Measurements from ENCODE around the gene MYO7B.
"Not testable (repeated sequence)": the region's sequence is repeated elsewhere in the genome, so short reads cannot be mapped to it uniquely, and the experiment has no call there.

Gene MYO7B

DNA sequence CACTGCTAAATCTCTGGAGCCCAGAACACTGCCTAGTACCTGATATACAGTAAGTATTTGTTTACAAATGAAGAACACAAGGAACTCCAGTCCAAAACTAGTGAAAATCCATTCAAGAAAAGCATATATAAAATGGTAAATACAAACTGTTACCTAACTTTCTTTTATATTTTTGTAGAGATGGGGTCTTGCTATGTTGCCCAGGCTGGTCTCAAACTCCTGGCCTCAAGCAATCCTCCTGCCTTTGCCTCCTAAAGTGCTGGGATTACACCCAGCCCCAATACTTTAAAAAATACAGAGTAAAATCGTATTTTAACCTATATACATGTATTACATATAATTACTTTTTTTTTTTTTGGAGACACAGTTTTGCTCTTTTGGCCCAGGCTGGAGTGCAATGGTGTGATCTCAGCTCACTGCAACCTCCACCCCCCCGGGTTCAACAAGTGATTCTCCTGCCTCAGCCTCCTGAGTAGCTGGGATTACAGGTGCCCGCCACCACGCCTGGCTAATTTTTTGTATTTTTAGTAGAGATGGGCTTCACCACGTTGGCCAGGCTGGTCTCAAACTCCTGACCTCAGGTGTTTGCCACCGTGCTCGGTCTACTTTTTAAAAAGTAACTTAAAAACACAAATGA lies 11.2 kb upstream of the MYO7B start:
- DNase-seq: not testable (repeated sequence)

DNA sequence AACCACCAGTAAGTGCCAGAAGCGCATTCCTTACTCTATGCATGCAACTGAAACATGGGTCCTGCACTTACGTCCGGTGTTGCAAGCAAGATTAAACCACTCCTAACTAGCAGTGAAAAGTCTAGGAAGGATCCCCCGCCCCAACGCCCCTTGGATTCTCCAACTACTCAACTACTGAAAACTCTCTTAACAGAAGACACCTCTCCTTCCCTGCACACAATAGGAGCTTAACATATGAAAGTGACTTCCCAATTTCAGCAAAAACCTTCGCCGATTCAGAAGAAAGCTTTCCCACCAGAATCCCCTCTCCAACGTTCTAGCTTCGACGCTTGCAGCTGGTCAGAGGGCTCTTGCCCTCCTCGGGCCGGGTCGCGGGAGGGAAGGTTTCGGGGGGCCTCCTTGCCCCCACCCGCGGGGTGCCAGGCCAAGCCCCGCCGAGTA lies 9.8 kb upstream of the MYO7B start:
- no peak for DNase-seq

DNA sequence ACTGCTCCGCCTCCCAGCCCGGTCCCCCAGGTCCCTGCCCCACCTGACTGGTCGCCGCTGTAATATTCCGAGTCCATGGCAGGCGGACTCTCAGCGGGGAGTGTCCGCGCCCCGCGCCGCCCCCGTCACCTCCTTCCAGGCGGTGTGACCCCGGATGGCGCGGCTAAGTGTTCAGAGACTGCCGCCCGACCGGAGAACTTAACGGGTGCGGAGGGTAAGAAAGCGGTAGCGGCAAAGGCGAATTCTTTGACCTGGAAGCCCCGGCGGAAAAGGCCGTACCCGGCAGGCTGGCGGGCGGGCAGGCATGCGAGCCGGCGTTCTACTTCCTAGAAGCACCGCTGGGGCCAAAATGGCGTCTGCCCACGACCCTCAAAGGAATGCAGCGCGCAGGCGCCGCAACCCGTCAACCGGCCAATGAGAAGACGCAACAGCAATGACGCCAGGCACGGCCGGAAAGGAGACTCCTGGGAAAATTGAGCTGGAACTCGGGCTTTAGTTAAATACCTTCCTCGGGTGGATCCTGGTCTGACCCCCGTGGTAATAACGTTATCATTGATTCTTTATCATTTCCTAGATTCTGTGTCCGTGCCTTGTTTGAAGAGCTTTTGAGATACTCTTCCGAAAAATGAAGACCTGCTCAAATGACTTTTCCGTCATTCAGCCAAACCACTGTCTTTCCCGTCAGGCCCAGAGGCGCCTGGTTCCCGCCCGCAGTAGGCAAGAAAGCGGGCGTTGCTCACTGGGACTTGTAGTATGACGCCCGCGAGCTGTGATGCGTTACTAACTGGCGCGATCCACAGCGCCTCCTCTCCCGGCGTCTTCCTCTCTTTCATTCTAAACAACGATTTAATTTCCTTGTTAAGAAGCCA lies 9.1 kb upstream of the MYO7B start, which contains the start of gene IWS1:
Gene IWS1, minus strand, starts transcription at position 358 of the 869 bp plus-strand sequence. Its CDS starts 281 bp downstream, at position 77.
- peak; percentile 95 for DNase-seq

DNA sequence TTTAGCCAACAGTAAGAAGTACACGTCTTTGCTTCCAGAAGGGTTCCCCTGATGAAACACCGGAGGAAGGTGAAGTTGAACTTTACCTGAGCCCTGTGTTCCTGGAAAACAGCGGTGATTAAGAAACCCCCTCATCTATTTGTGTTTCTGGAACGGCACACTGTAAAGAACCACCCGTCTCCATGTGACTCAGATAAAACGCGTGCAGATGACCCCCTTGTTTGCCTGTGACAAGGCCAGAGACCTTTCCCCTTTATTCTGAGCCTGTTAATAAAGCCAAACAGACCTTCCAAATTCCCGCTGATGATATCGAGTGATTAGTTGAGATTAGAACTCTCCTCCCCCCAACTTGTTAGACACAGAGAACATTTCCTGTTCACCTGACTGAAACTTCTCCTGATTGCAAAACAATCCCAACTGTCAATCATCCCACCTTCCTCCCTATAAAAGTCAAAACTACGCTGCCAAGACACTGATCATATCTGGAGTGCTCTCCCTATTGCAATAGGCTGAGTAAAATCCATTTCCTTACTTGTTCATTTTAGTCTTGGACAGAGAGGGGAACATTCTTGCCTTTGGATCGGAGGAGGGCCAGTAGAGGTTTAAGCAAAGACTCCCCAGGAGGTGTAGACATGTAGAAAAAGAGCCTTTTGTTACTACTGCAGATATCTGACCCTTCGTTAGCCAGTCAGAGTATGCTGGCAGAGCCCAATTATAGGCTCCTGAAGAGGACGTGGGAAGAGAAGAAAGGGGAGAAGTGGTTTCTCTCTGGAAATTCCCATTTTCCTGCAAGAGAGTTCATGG lies 8.3 kb upstream of the MYO7B start:
- peak; percentile 56 for DNase-seq

DNA sequence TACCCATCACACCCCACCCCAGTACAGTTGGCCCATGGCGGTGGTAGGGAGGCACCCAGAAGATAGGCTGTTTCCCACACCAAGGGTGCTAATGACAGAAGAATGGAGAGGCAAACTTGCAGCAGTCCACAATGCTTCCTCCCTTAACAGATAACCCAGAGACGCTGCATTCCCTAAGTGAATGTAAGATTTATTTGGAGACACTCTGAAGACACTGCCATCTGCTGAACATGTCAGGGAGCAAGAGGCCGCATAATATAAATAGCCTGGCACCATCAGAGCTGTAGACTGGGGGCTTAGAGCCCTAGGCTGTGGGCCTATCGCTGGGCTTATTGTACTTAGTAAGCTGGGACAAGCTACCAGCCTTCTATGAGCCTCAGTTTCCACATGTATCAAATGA lies 7.0 kb upstream of the MYO7B start:
- DNase-seq: no peak

DNA sequence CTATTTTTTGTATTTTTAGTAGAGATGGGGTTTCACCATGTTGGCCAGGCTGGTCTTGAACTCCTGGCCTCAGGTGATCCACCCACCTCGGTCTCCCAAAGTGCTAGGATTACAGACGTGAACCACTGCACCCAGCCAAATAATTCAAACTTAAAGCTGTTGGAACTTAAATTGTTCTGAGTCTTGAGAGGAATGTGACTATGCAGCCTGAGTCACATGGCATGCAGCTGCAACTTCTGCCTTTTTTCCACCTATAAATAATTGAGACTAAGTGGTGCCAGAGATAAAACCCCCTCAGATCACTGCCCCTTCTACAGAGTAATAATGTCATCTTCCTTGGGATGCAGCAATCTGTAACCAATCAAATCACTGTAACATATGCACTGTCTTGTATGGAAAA lies 6.1 kb upstream of the MYO7B start:
- DNase-seq: not testable (repeated sequence)

DNA sequence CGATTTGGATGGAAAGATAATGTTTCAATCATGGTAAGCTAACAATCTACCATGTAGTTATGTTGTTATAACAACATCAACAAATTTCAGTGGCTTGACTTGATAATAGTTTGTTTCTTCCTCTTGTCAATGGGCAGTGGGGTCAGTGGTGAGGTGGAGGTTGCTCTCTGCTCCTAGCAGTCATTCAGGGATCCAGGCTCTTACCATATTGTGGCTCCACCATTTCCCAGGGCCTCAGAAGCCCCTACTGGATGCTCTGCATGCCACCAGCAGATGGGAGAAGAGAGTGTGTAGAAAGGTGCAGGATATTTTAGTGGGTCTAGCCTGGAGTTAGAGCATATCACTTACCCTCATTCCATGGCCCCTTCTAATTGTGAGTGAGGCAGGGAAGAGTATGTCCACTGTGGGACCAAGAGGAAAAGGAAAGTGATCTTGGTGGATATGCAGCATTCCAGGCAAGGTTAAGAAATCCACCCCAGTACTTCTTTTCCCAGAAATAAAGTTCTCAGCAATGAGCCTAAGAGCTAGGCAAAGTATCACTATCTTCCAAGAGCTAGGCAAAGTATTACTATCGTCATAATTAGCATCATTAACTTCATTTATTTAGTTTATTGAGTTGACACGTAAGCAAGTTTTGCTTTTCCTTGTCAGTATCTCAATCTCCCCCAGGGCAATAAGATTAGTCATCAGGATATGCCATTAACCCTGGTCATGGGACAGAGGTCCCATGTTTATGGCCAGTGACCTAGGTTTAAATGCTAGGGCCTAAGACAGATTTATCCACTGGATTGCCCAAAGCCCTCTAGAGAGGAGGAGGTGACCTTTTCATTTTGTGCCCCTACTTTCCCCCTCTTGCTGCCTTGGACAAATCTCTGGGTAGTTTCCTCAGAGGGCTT lies 5.0 kb upstream of the MYO7B start:
- no peak for DNase-seq

DNA sequence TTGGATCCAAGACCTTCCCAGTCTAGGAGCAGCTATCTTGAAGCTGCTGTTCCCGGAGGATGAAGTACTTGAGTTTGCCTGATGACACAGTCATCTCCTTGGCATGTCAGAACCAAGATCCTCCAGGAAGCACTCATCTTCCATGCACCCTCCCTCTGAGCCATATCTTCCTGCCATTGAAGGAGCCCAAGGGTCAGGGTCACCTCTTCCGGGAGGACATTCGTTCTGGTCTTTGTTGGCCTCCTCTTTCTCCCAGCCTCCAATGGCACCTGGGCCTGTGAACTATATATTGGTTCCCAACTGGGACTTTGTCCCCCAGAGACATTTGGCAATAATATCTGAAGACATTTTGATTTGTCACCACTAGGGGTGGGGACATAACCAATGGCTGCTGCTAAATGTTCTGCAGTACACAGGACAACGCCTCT lies 4.2 kb upstream of the MYO7B start:
- DNase-seq: no peak

DNA sequence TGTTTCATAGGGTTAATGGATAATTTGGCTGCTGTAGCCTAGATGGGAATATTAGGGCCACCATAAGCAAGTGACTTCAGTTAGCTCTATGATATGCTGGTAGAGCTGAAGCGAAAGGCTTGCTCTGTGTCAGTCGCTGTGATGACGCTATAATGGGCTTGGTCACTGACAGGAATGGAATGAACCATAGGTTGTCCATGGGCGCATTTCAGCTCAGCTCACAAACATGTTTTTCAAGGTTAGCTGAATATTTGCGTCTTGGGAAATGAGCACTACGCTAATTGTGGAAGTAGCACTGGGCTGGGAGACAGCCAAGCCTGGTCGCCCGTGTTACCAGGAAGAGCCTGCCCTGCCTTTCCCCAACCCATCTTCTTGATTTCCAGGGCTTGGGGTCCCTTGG lies 3.2 kb upstream of the MYO7B start:
- no peak for DNase-seq

DNA sequence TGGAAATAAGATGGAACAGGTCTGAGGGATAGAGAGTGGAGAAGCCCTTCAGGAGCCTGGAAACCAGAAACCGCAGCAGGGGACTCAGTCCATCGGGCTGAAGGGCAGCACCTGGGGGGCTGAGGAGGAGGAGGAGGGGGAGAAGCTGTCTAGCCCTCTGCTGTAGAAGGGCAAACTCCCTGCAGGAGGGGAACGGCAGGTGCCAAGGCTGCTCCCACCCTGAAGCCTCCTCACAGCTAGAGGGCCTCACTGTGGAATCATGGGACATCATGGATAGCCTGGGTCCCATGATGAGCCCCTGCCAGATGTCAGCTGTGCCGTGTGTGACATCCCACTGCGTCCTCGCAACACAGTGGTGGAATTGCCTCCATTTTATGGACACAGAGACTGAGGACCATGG lies 435 bp downstream of the MYO7B start:
- no peak for DNase-seq

DNA sequence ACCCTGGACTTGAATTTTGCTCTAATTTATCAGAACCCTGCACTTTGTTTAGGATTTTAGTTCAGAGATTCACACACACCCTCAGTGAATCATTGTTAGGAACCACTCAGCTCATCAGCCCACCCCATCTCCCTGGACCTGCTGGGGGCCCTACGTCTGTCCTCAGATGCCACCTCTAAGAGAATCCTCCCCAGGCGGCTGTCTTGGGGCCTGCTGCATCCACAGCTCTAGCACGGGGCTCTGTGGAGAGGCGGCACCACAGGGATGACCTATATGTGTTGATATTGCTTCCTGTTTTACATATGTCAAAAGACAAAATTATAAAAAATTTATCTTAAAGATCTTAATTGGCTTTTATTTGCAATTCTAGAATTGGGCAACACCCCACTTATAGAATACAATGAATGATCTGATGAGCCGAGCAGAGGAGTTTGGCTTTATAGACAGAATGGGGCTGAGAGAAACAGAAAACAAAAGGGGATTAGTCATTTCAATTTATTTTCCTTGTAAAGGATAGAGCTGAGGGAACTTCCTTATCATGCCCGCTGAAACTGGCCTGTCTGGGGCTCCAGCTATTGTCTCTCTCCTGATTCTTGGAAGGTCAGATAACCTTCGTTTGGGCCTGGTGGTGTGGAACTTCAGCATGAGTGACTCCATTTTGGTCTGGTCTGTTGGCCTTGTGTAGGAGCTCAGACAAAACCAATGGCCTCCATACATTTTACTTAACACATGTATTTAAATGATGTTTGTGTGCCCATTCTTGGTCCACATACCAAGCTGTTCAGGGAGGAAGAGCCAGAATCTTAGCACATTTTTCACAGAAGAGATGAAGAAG lies 1.4 kb downstream of the MYO7B start:
- DNase-seq: no peak

DNA sequence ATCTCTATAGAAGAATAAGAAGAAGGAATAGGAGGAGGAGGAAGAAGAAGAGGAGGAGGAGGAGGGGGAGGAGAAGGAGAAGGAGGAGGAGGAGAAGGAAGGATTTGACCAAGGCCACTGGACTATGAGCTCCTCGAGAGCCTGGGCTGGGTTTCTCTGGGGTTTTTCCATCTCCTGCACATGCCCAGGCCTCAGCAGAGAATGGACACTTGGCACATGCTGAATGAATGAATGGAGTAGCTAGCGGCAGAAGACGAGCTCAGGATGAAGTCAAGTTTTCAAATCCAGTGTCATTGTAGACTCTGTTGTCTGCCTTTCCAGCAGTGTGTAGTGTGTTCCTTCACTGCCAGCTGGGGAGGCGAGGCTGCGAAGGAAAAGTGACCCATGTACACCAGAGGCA lies 2.2 kb downstream of the MYO7B start:
- no peak for DNase-seq

DNA sequence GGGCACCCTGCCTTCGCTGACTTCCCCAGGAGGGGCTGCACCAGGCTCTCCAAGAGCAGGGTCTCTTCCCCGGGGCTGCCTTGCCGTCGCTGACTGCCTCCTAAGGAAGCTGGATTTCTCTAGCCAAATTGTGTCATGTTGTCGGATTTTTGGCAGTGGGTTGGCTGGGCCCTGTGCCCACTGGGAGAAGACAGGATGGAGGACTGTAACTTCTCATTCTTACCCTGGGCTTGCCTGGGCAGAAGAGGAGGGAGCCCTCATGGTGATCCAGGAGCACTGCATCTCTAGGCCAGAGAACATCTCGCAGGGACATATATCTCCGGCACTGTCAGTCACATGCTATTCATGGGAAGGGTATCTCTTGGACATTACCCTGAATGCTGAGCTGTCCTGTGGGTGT lies 6.3 kb downstream of the MYO7B start:
- DNase-seq: no peak

DNA sequence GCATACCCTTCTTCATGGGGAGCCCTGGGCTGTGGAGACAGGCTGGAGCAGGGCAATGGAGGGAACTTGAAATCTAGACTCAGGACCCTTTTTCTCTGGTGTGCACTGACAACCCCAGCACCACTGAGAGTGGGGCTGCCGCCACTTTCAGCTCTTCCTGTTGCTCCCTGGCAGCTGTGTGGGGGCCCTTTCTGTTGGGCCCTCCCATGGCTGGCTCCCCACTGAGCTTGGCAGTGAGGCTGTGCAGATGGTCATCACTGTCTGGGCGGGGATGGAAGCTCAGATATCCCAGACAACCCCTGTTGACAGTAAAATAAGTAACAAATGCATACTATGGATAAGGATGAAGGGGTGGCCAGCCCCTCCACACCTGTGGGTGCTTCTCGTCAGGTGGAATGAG lies 6.7 kb downstream of the MYO7B start:
- no peak for DNase-seq

DNA sequence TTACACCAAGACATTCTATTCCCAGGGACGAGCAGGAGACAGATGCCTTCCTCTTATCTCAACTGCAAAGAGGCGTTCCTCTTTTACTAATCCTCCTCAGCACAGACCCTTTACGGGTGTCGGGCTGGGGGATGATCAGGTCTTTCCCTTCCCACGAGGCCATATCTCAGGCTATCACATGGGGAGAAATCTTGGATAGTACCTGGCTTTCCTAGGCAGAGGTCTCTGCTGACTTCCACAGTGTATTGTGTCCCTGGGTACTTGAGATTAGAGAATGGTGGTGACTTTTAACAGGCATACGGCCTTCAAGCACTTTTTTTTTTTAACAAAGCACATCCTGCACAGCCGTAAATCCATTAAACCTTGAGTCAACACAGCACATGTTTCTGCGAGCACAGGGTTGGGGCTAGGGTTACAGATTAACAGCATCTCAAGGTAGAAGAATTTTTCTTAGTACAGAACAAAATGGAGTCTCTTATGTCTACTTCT lies 7.6 kb downstream of the MYO7B start:
- DNase-seq: not testable (repeated sequence)

DNA sequence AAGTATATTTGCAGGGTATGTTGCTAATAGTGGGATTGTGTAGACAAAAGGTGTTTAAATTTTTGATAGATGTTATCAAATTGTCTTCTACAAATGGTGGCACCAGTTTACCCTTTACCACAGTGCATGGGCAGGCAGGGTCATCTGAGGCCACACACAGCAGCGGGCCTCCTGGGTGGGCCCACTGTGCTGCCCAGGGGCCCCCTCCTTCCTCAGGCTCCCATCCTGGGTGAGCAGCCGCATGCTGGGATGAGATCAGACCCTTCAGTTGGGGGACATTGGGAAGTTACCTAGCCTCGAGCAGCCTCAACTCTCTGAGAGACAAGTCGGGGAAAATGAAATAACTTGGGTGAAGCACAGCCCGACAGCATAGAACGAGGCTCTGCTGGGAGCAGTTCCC lies 9.7 kb downstream of the MYO7B start:
- no peak for DNase-seq

DNA sequence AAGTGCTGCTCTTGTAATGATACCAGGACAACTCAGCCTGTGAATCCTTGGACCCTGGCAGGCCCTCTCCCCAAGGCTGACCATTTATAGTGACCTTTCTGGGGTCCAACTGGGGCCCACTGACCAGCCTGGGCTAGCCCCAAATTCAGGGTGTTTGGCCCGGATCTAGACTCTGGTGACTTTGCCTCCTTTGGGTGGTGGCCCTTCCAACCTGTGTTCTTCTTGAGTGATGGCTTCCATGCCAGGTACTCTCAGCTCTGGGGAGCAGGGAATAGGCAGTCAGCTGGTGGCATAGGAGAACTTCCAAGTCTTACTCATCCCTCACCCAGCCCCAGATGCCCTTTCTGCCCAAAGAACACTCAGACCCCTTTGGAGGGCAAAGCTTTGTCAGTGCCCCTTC lies 10.3 kb downstream of the MYO7B start:
- no peak for DNase-seq

DNA sequence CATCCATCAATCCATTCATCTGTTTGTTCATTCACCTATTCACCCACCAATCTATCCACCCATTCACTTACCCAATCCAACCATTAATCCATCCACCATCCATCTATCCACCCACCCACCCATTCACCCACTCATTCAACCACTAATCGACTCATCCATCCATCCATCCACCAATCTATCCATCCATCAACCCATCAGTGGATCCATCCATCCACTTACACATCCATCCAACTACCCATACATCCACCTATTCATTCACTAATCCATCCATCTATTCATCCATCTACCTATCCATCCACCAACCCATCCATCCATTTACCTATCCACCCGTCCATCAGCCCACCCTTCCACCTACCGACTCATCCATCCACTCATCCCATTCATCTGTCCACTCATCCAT lies 11.3 kb downstream of the MYO7B start:
- DNase-seq: no peak

DNA sequence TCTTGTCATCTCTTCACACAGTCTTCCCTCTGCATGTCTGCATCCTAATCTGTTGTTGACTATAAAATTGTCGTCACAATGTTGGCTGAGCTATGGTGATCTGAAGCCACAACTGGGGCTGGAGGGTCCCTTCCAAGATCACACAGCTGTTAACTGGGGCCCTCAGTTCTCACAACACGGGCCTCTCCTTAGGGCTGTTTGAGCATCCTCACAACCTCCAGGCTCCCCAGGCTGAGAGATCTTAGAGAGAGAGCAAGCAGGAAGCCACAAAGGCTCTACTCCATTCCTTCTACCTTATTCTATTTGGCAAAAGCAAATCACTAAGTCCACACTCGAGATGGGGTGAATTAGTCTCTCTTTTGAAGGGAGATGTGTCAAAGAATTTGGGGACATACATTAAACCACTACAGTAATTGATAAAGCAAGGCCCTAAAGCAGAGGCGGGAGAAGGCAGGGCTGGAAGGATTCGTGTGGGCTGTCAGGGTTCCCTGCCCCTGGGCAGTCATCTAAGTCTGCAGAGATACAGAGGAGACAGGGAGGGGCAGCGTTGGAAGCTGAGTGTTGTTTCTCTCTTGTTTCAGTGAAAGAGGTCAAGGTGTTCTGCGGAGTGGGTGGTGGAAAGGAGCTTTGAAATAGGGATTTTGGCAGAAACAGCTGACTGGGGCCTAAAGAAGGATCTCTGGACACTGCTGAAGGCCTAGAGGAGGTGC lies 15.9 kb downstream of the MYO7B start:
- peak; percentile 29 for DNase-seq

DNA sequence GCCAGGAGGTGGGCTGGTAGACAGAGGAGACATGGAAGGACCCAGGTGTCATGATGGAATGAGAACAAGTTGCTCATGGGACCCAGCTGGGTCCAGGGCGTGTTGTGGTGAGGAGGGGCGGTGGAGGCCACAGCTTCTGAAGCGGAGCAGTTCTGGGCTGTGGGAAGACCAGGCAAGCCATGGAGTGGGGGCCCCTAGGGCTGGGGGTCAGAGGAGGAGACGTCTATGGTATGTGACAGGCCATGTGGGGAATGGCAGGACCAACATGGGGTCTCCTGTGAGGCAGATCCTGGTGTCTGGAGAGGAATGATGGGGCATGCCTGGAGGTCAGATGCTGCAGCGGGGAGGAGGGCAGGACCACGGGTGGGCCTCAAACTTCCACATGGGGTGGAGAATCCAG lies 16.9 kb downstream of the MYO7B start:
- no peak for DNase-seq

DNA sequence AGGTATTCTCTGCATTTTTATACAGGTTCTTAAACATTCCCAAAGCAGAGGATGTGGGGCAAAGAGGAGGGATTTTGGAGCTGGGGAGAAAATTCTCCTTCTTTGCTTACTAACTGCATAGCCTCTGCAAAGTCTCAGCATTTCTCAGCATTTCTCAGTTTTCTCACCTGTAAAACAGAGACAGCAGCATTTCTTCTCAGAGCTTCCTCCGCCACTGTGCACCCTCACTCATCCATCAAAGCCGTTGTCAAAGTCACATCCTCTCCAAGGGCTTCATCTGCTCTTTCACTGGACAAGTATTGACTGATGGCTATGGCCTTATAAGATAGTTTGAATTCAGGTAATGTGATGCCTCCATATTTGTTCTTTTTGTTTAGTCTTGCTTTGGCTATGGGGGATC lies 17.4 kb downstream of the MYO7B start:
- peak; percentile 37 for DNase-seq
